ENCODE measurements around the gene PSMA5. TPM values are rescaled to one million over a fixed set of nuclear protein-coding genes. Genes with fewer than 3 reads are reported as not detected.

The PSMA5 gene
- polyA plus RNA-seq, 1 experiment = 151 TPM

- H3K27me3 ChIP-seq (ENCODE audit: control insufficient read depth, insufficient read depth, low read length) = no peaks in the 10 kb centered on the region
- H3K4me3 ChIP-seq (ENCODE audit: low read depth, low read length) = no peak overlapping the region
- TF ChIP-seq CTCF (IDR thresholded peaks at IDR 0.05; ENCODE audit: insufficient read depth, low read depth, low read length) = no peak
- H3K36me3 ChIP-seq (ENCODE audit: control insufficient read depth, insufficient read depth, low read length) = peaks cover 2% of the 10 kb centered on the region
- no peak for DNase-seq (ENCODE audit: low read depth)
- POLR2A ChIA-PET = interaction anchor here (0.5 kb wide), 1 partner anchor 25 kb away, joined by 6 read pairs; no protein-coding TSS in a partner anchor
- CTCF ChIA-PET = interaction anchor here (0.6 to 1.8 kb wide), 4 partner anchors 8 to 669 kb away, joined by 3 to 6 read pairs (median 4); partner anchors contain the start of gene SORT1
Observed at GRCh38 chr1:109470245-109470644, 44.0 kb upstream of the PSMA5 start.

DNA sequence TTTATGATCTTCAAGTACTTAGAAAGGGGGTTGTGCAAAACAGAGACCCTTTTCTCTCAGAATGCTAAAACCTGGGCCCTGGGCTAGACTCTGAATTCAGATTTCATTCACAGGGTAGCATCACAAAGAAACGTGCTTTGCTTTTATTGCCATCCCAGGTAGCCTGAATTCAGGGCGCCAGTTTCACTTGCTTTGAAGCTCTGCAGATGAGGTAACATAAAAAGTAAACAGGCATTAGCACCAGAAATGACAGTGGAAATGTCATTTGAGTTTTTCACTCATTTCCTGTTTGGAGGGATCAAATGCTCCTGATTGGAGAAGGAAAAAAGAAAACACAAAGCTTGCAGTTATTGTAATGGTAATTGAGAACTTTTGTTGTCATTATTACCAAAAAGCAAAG lies 42.7 kb upstream of the PSMA5 start:
- POLR2A ChIA-PET = interaction anchor here (0.6 to 0.7 kb wide), 2 partner anchors 43 to 57 kb away, joined by 3 to 5 read pairs; partner anchors contain the start of gene PSMA5
- no peaks in the 10 kb centered on the region for H3K27me3 ChIP-seq (ENCODE audit: control insufficient read depth, insufficient read depth, low read length)
- CTCF ChIA-PET = interaction anchor here (0.7 to 1.8 kb wide), 6 partner anchors 17 to 382 kb away, joined by 3 to 7 read pairs (median 4); partner anchors contain the start of gene SORT1
- no peak for TF ChIP-seq CTCF (IDR thresholded peaks at IDR 0.05; ENCODE audit: insufficient read depth, low read depth, low read length)
- no peak overlapping the region for H3K4me3 ChIP-seq (ENCODE audit: low read depth, low read length)
- H3K36me3 ChIP-seq (ENCODE audit: control insufficient read depth, insufficient read depth, low read length) = peaks cover 2% of the 10 kb centered on the region
- no peak for DNase-seq (ENCODE audit: low read depth)

DNA sequence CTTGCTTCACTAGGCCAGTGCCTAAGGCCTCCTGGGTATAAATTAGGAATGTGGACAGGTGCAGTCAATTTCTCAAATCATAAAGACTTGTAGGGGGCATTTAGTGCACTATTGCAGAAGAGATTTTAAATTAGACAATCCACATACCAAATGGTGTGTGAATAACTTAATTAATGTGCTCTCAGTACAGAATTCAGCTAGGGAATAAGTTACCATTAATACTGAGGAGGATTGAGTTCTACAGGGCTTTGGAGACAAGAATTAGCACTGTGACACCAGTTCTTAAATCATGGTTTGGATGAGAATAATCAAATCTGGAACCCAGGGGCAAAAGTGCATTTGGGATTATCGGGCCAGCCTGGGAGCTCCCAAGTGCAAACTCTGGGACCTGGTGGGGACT lies 41.8 kb upstream of the PSMA5 start:
- ChIA-PET POLR2A (interaction anchor here (0.6 kb wide), 1 partner anchor 56 kb away, joined by 3 read pairs; no protein-coding TSS in a partner anchor), CTCF (interaction anchor here (1.1 to 1.5 kb wide), 2 partner anchors 18 to 26 kb away, joined by 3 to 7 read pairs; partner anchors contain the start of gene CYB561D1)
- Histone ChIP-seq H3K36me3 (ENCODE audit: control insufficient read depth, insufficient read depth, low read length) (no peaks in the 10 kb centered on the region), H3K4me3 (ENCODE audit: low read depth, low read length) (peak overlapping the region; percentile 83), H3K27me3 (ENCODE audit: control insufficient read depth, insufficient read depth, low read length) (no peaks in the 10 kb centered on the region)
- no peak for TF ChIP-seq CTCF (IDR thresholded peaks at IDR 0.05; ENCODE audit: insufficient read depth, low read depth, low read length)
- no peak for DNase-seq (ENCODE audit: low read depth)

GRCh38 chr1:109467301-109467777 lies 41.1 kb upstream of the PSMA5 start:
- H3K4me3 ChIP-seq (ENCODE audit: low read depth, low read length) = peak overlapping the region; percentile 83
- H3K36me3 ChIP-seq (ENCODE audit: control insufficient read depth, insufficient read depth, low read length) = no peaks in the 10 kb centered on the region
- no peak for TF ChIP-seq CTCF (IDR thresholded peaks at IDR 0.05; ENCODE audit: insufficient read depth, low read depth, low read length)
- ChIA-PET POLR2A (no interaction called here), CTCF (interaction anchor here (1.1 kb wide), 1 partner anchor 27 kb away, joined by 3 read pairs; the partner anchor contains the start of gene CYB561D1)
- no peak for DNase-seq (ENCODE audit: low read depth)
- no peaks in the 10 kb centered on the region for H3K27me3 ChIP-seq (ENCODE audit: control insufficient read depth, insufficient read depth, low read length)

DNA sequence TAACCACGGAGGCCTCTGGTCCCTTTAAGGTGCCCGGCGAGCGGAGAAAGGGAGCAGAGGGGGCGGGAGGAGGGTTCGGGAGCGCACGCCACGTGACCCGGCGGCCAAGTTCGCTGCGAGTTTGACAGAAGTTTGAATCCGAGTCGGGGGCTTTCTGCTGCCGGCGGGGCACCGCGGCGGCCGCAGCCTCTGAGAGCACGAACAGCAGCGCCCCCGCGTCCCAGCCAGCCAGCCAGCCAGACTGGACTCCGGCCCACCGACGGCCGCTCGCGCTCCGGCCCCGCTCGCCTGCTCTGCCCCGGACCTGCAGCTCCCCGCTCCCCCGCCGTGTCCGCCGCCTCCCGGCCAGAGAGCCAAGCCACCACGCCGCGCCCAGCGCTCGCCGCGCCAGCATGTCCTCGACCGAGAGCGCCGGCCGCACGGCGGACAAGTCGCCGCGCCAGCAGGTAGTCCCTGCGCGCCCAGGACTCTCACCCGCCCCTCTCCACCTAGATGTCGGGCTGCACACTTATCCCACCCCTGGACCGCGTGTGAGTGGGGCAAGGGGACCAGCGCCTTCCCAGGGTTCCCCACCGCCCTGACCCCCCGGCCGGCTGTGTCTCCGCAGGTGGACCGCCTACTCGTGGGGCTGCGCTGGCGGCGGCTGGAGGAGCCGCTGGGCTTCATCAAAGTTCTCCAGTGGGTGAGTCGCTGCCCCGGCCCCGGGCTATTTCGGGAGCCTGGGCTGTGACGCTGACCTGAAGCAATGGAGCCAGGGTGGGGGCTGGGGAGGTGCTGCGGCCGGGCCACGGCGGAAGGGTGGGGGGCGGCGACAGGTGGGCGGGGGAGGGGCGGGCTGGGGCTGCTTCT lies 40.4 kb upstream of the PSMA5 start, which contains the start of gene SYPL2:
Gene SYPL2 (plus strand): TSS at position 95 of the 849 bp plus-strand sequence. CDS start 298 bp downstream, at position 393.
- H3K27me3 ChIP-seq (ENCODE audit: control insufficient read depth, insufficient read depth, low read length) = no peaks in the 10 kb centered on the region
- TF ChIP-seq CTCF (IDR thresholded peaks at IDR 0.05; ENCODE audit: insufficient read depth, low read depth, low read length) = no peak
- H3K4me3 ChIP-seq (ENCODE audit: low read depth, low read length) = peak within 1 kb of the TSS; percentile 83
- no peak for DNase-seq (ENCODE audit: low read depth)
- POLR2A ChIA-PET = no interaction called here
- H3K36me3 ChIP-seq (ENCODE audit: control insufficient read depth, insufficient read depth, low read length) = no peaks in the 10 kb centered on the region
- CTCF ChIA-PET = interaction anchor here (0.5 to 1.2 kb wide), 3 partner anchors 17 to 62 kb away, joined by 3 to 5 read pairs (median 4); no protein-coding TSS in a partner anchor

Measured in BJ (cell line).